Large intestine (tissue), 12 donors: ENCODE measurements around the gene SERBP1. TPM values are rescaled to one million over a fixed set of nuclear protein-coding genes. Genes with fewer than 3 reads are reported as not detected.

Experiments
- DNase-seq, 2 donors: peaks; one replicate each; pipeline versions ENCODE4 v3.0.0 to v3.0.0-alpha.2; 2013
- H3K27ac ChIP-seq: one replicate; pipeline ENCODE4 v1.5.1; 2013; ENCODE audit warnings: low read length
- H3K27me3 ChIP-seq: 2 replicates; pipeline ENCODE4 v1.6.1; 2013; ENCODE audit warnings: low read length; ENCODE audit not compliant: control insufficient read depth, insufficient read depth
- H3K36me3 ChIP-seq: 2 replicates; pipeline ENCODE4 v1.6.1; 2013; ENCODE audit warnings: low read length; ENCODE audit not compliant: control insufficient read depth, insufficient read depth
- H3K4me1 ChIP-seq: one replicate; pipeline ENCODE4 v1.6.1; 2013; ENCODE audit warnings: low read length; ENCODE audit not compliant: control insufficient read depth, insufficient read depth
- H3K4me3 ChIP-seq: one replicate; pipeline ENCODE4 v1.5.1; 2013; ENCODE audit warnings: low read length
- H3K9me3 ChIP-seq: one replicate; pipeline ENCODE4 v1.6.1; 2013; ENCODE audit warnings: mild to moderate bottlenecking, low read depth, low read length, moderate library complexity; ENCODE audit not compliant: control insufficient read depth
- WGBS: methylation state at CpG from one replicate; pipeline ENCODE4 v1.1.5; 2013; ENCODE audit warnings: low lambda C conversion rate; ENCODE audit not compliant: insufficient coverage; 5-methylcytosine and 5-hydroxymethylcytosine counted together
- long read RNA-seq, 11 donors: transcript quantifications; one replicate each; lab custom pipeline, GENCODE V29; 2026
- polyA plus RNA-seq: library from polyadenylated mRNA; unstranded; fragments of 120-200 nt; gene quantifications from one replicate; pipeline ENCODE4 v1.2.1, GENCODE V29; 2013

The SERBP1 gene
- polyA plus RNA-seq, result 305 TPM
- long read RNA-seq, donor 1, full-length matches to known transcripts, result 89 of 177 reads
- long read RNA-seq, donor 1, partial matches to known transcripts, result 88 of 177 reads
- long read RNA-seq, donor 1, other reads (novel, unspliced or antisense), result 0 of 177 reads
- long read RNA-seq, donor 2, full-length matches to known transcripts, result 150 of 322 reads
- long read RNA-seq, donor 2, partial matches to known transcripts, result 172 of 322 reads
- long read RNA-seq, donor 2, other reads (novel, unspliced or antisense), result 0 of 322 reads
- long read RNA-seq, donor 3, result 0 reads
- long read RNA-seq, donor 4, full-length matches to known transcripts, result 15 of 35 reads
- long read RNA-seq, donor 4, partial matches to known transcripts, result 20 of 35 reads
- long read RNA-seq, donor 4, other reads (novel, unspliced or antisense), result 0 of 35 reads
- long read RNA-seq, donor 5, full-length matches to known transcripts, result 83 of 142 reads
- long read RNA-seq, donor 5, partial matches to known transcripts, result 59 of 142 reads
- long read RNA-seq, donor 5, other reads (novel, unspliced or antisense), result 0 of 142 reads
- long read RNA-seq, donor 6, full-length matches to known transcripts, result 106 of 295 reads
- long read RNA-seq, donor 6, partial matches to known transcripts, result 189 of 295 reads
- long read RNA-seq, donor 6, other reads (novel, unspliced or antisense), result 0 of 295 reads
- long read RNA-seq, donor 7, full-length matches to known transcripts, result 46 of 138 reads
- long read RNA-seq, donor 7, partial matches to known transcripts, result 92 of 138 reads
- long read RNA-seq, donor 7, other reads (novel, unspliced or antisense), result 0 of 138 reads
- long read RNA-seq, donor 8, full-length matches to known transcripts, result 113 of 288 reads
- long read RNA-seq, donor 8, partial matches to known transcripts, result 175 of 288 reads
- long read RNA-seq, donor 8, other reads (novel, unspliced or antisense), result 0 of 288 reads
- long read RNA-seq, donor 9, full-length matches to known transcripts, result 96 of 272 reads
- long read RNA-seq, donor 9, partial matches to known transcripts, result 176 of 272 reads
- long read RNA-seq, donor 9, other reads (novel, unspliced or antisense), result 0 of 272 reads
- long read RNA-seq, donor 10, full-length matches to known transcripts, result 129 of 278 reads
- long read RNA-seq, donor 10, partial matches to known transcripts, result 149 of 278 reads
- long read RNA-seq, donor 10, other reads (novel, unspliced or antisense), result 0 of 278 reads
- long read RNA-seq, donor 11, full-length matches to known transcripts, result 76 of 167 reads
- long read RNA-seq, donor 11, partial matches to known transcripts, result 91 of 167 reads
- long read RNA-seq, donor 11, other reads (novel, unspliced or antisense), result 0 of 167 reads

DNA sequence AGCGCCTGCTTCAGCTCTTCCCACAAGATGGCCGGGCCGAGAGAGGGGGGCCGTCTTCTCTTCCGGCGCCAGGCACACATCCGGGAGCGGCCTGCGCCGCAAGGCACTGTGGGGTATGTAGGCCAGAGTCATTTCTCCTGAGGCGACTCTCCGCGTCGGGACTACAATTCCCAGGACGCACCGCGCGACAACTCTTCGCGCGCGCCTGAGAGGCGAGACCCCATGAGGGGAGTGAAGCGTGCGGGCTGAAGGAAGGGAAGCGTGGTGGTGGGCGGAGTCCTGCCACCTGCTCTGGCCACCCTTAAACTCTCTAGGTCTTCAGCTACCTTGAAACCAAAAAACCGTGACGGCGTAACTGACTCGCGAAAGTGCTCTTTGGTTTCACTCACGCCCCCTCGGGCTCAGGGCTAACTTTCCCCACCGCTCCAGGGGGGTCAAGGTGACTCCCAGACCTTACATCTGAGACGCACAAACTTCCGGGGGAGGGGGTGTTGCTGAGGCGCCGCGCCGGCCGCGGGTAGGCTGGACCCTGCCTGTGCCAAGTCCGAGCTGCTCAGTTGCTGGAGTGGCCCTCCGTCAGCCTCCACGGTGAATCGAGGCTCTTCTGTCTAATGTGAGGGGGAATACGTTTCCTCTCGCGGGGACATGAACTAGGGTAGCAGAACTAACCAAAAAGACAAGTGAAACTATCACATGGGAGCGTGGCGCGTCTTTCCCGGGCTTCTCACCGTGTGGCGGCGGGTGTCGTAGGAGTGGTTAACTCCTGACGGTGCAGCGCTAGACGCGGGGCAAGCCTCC, at the start of gene SERBP1:
Gene SERBP1, minus strand, starts transcription at position 45 of the 798 bp plus-strand sequence. CDS start 102 bp downstream, outside the sequence.
- H3K4me1 ChIP-seq, result peaks cover 5% of the 10 kb centered on the region
- peaks cover 5% of the 10 kb centered on the region for H3K36me3 ChIP-seq
- H3K9me3 ChIP-seq, result no peaks in the 10 kb centered on the region
- peak; percentile 99 for DNase-seq
- H3K27ac ChIP-seq, result peak within 1 kb of the TSS; percentile 86
- H3K27me3 ChIP-seq, result no peaks in the 10 kb centered on the region
- WGBS, result no CpG with 5 or more reads among the region's 62 CpGs
- peak within 1 kb of the TSS; percentile 86 for H3K4me3 ChIP-seq

DNA sequence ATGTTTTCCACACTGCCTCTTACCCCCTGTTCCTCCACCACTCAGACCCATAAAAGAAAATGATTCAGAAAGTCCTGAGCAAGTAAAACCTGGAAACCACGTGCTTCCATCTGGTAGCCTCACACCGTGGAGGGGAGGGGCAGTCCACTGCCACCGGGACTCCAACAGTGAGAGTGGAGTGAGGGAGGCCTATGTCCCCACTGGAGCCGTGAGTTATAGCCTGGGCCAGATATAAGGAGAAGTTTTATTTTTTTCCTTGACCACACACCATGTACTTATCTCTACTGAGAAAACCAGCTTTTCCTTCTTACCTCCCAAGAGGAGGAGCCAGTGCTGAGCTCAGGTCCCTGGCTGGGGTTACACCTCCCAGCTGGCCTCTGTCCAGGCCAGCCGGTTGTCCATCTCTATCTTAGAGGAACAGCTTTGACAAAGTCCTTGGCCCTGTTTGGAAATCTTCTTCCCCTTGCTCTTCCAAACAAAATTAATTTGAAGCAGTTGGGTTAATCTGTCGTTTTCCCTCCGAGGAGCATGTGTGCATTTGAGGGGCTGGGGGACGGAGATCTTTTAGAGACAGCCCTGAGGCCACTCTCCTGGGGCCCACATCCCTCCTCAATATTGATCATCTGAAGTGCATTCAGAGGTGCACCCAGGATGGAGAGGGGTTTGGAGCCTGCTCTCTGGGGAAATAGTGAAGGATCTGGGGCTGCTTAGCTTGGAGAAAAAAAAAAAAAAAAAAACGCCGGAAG, 49.1 kb upstream of the SERBP1 start:
- no peak overlapping the region for H3K4me3 ChIP-seq
- H3K9me3 ChIP-seq, result no peaks in the 10 kb centered on the region
- DNase-seq, result peak; percentile 64 to 86
- peak overlapping the region; percentile 20 for H3K27ac ChIP-seq
- peaks cover 3% of the 10 kb centered on the region for H3K4me1 ChIP-seq
- no CpG with 5 or more reads among the region's 10 CpGs for WGBS
- no peaks in the 10 kb centered on the region for H3K36me3 ChIP-seq
- no peaks in the 10 kb centered on the region for H3K27me3 ChIP-seq

DNA sequence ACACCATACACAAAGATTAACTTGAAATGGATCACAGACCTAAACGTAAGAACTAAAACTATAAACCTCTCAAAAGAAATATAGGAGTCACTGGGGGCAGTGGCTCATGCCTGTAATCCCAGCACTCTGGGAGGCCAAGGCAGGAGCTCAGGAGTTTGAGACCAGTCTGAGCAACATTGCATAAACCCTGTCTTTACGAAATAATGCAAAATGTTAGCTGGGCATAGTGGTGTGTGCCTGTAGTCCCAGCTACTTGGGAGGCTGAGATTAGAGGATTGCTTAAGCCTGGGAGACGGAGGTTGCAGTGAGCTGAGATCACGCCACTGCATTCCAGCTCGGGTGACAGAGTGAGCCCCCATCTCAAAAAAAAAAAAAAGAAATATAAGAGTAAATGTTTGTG, 46.7 kb upstream of the SERBP1 start:
- no peaks in the 10 kb centered on the region for H3K27me3 ChIP-seq
- H3K9me3 ChIP-seq, result no peaks in the 10 kb centered on the region
- H3K36me3 ChIP-seq, result no peaks in the 10 kb centered on the region
- DNase-seq, result no peak
- 90% methylated on average over 2 of the region's 5 CpGs for WGBS
- H3K27ac ChIP-seq, result no peak overlapping the region
- H3K4me3 ChIP-seq, result no peak overlapping the region
- peaks cover 3% of the 10 kb centered on the region for H3K4me1 ChIP-seq

- no peak for DNase-seq
- Histone ChIP-seq H3K27ac (no peak overlapping the region), H3K27me3 (no peaks in the 10 kb centered on the region), H3K36me3 (no peaks in the 10 kb centered on the region), H3K9me3 (no peaks in the 10 kb centered on the region), H3K4me3 (no peak overlapping the region), H3K4me1 (peaks cover 3% of the 10 kb centered on the region)
- WGBS, result 100% methylated on average over 1 of the region's 2 CpGs
These were observed 45.8 kb upstream of the SERBP1 start for GRCh38 chr1:67476006-67476482.

GRCh38 chr1:67472056-67472455, 41.9 kb upstream of the SERBP1 start:
- H3K4me3 ChIP-seq, result no peak overlapping the region
- H3K36me3 ChIP-seq, result no peaks in the 10 kb centered on the region
- no peak overlapping the region for H3K27ac ChIP-seq
- H3K9me3 ChIP-seq, result no peaks in the 10 kb centered on the region
- no peak for DNase-seq
- H3K27me3 ChIP-seq, result no peaks in the 10 kb centered on the region
- no peaks in the 10 kb centered on the region for H3K4me1 ChIP-seq
- no CpG with 5 or more reads among the region's 2 CpGs for WGBS

DNA sequence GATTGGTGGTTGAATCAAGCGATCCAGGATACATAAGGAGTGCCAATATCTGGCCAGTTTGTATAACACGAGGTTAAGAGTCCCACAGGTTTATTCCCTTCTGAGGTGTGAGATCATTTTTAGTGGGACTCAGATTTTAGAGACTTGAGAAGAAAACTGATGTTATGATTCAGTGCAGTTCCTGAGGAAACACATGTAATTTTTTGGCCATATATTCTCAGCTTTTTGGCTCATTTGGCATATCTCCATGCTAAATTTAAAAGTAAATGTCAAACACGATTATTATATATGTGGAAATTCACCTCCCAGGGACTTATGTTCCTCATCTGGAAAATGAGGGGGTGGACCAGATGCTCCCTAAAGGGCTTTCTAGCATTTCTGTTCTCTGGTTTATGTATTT, 39.2 kb upstream of the SERBP1 start:
- Histone ChIP-seq H3K9me3 (no peaks in the 10 kb centered on the region), H3K4me3 (no peak overlapping the region), H3K27me3 (peaks cover 3% of the 10 kb centered on the region), H3K36me3 (no peaks in the 10 kb centered on the region), H3K4me1 (no peaks in the 10 kb centered on the region), H3K27ac (no peak overlapping the region)
- WGBS, result 83% methylated on average over 1 of the region's 3 CpGs
- DNase-seq, result no peak

GRCh38 chr1:67468066-67468718, 38.0 kb upstream of the SERBP1 start:
- 100% methylated on average over 1 of the region's 4 CpGs for WGBS
- no peaks in the 10 kb centered on the region for H3K4me1 ChIP-seq

DNA sequence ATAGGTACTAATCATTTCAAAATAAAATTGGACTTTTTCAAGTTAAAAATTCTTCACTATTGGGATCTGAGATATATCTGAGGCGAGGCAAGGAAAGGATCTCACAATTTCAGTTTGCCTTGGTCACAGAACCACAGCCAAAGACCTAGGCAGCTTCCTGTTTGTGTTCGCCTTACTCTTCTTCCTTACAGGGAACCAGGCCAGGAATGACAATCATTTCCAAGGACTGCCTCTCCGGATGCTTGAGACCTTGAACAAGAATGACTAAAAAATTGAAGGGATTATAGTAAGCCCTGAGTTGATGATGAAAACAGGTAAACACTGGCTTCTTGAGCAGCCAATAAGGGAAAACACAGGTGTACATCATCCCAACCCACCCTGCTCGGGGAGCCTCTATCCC, 35.2 kb upstream of the SERBP1 start:
- Histone ChIP-seq H3K36me3 (no peaks in the 10 kb centered on the region), H3K4me1 (no peaks in the 10 kb centered on the region), H3K4me3 (no peak overlapping the region), H3K9me3 (no peaks in the 10 kb centered on the region), H3K27ac (no peak overlapping the region), H3K27me3 (peaks cover 3% of the 10 kb centered on the region)
- no CpG with 5 or more reads among the region's 4 CpGs for WGBS
- no peak for DNase-seq

More at GRCh38 chr1:67468066-67468718, 38.0 kb upstream of the SERBP1 start:
- DNase-seq, result no peak
- peaks cover 3% of the 10 kb centered on the region for H3K27me3 ChIP-seq
- no peaks in the 10 kb centered on the region for H3K9me3 ChIP-seq
- no peak overlapping the region for H3K27ac ChIP-seq
- no peaks in the 10 kb centered on the region for H3K36me3 ChIP-seq
- H3K4me3 ChIP-seq, result no peak overlapping the region
